Lung (tissue), 12 donors: ENCODE results near the gene DNHD1. TPM values are rescaled to one million over a fixed set of nuclear protein-coding genes. Genes with fewer than 3 reads are reported as not detected.

Experiments used
- ATAC-seq: fragments of 200-7000 bp; cut with Tn5 transposase; one replicate; pipeline ENCODE4 v1.9.1; 2020; ENCODE audit warnings: moderate number of reproducible peaks; ENCODE audit not compliant: insufficient read depth, low FRiP score
- DNase-seq, 3 donors: peaks; one replicate each; pipeline ENCODE4 v3.0.0-alpha.2; 2013 to 2017
- H3K27ac ChIP-seq, 2 donors: one replicate each; pipeline ENCODE4 v1.5.1; 2013; ENCODE audit warnings: mild to moderate bottlenecking in 2 of 2, moderate library complexity in 2 of 2, control low read depth in 1 of 2, inconsistent platforms in 1 of 2, low read depth in 1 of 2, low read length in 1 of 2
- H3K27me3 ChIP-seq, 3 donors: one replicate each; pipeline ENCODE4 v1.5.1; 2013; ENCODE audit warnings: low read length in 2 of 3; ENCODE audit not compliant: control insufficient read depth in 3 of 3, insufficient read depth in 3 of 3
- H3K36me3 ChIP-seq, 4 donors: one replicate each; pipeline ENCODE4 v1.5.1; 2013; ENCODE audit warnings: low read length in 4 of 4, mild to moderate bottlenecking in 1 of 4, moderate library complexity in 1 of 4; ENCODE audit not compliant: control insufficient read depth in 4 of 4, insufficient read depth in 4 of 4
- H3K4me1 ChIP-seq, 5 donors: one replicate each; pipeline ENCODE4 v1.5.1; 2013; ENCODE audit warnings: low read length in 5 of 5, mild to moderate bottlenecking in 2 of 5, moderate library complexity in 1 of 5; ENCODE audit not compliant: control insufficient read depth in 5 of 5, insufficient read depth in 5 of 5
- H3K4me3 ChIP-seq: one replicate; pipeline ENCODE4 v1.5.1; 2013; ENCODE audit warnings: mild to moderate bottlenecking, control low read depth, moderate library complexity
- H3K9ac ChIP-seq, 2 donors: one replicate each; pipeline ENCODE4 v1.5.1; 2013; ENCODE audit warnings: low read length in 2 of 2, control low read depth in 1 of 2; ENCODE audit not compliant: insufficient read depth in 1 of 2
- H3K9me3 ChIP-seq, 4 donors: one replicate each; pipeline ENCODE4 v1.5.1; 2013; ENCODE audit warnings: low read length in 3 of 4, mild to moderate bottlenecking in 1 of 4, moderate library complexity in 1 of 4; ENCODE audit not compliant: control insufficient read depth in 4 of 4, insufficient read depth in 3 of 4
- CTCF ChIP-seq: IDR thresholded peaks from 2 replicates; pipeline ENCODE4 v1.5.1; 2012; ENCODE audit warnings: mild to moderate bottlenecking; ENCODE audit errors: control extremely low read depth, extremely low read depth
- WGBS, 2 donors: extraction: QIAGEN DNeasy Blood & Tissue Kit; methylation state at CpG; one replicate each; pipeline ENCODE4 v1.1.7; 2013; 5-methylcytosine and 5-hydroxymethylcytosine counted together
- polyA plus RNA-seq, 2 donors: library from polyadenylated mRNA; stranded (reverse); fragments of 200-250 nt; gene quantifications; one replicate each; pipeline ENCODE4 v1.2.1, GENCODE V29; 2013
- total RNA-seq, 2 donors: library from RNA; depleted of rRNA in 1 of 2; stranded (reverse); fragments of >200 nt in 1 of 2; gene quantifications; one replicate each; pipeline ENCODE4 v1.2.1, GENCODE V29; 2014 to 2021
- donor health status: control.
- donor health status: control.
- donor health status: Bipolar disorder and iron deficiency.
- donor health status: healthy.
- donor health status: DM: yes; HTN: yes; CAD: no.

DNHD1 gene
- total and polyA plus RNA-seq, 4 donors: 4.5 to 15.6 (median 12.0) TPM

- no peak for DNase-seq
- no peak overlapping the region for H3K27ac ChIP-seq
- 97% methylated on average over 14 of the region's 14 CpGs for WGBS, 2 donors
- no peak for ATAC-seq
- H3K9me3 ChIP-seq: no peaks in the 10 kb centered on the region
- H3K4me1 ChIP-seq: no peaks in the 10 kb centered on the region
- TF ChIP-seq CTCF: no peak
- no peaks in the 10 kb centered on the region for H3K27me3 ChIP-seq
- H3K9ac ChIP-seq: no peak overlapping the region
- H3K36me3 ChIP-seq: peaks cover 0 to 5% (median 0%) of the 10 kb centered on the region in 4 donors
- no peak overlapping the region for H3K4me3 ChIP-seq
Observed at GRCh38 chr11:6557761-6558674, 60.9 kb downstream of the DNHD1 start.

GRCh38 chr11:6559369-6559768 is 62.3 kb downstream of the DNHD1 start:
- Histone ChIP-seq H3K9me3 (no peaks in the 10 kb centered on the region), H3K4me3 (no peak overlapping the region)
- WGBS, 2 donors: 87 to 100% methylated on average over 1 of the region's 1 CpG

GRCh38 chr11:6561288-6561687 is 64.2 kb downstream of the DNHD1 start:
- H3K4me1 ChIP-seq: no peaks in the 10 kb centered on the region
- DNase-seq: no peak
- WGBS, 2 donors: 92 to 95% methylated on average over 3 of the region's 3 CpGs
- no peak overlapping the region for H3K9ac ChIP-seq
- TF ChIP-seq CTCF: no peak
- ATAC-seq: no peak
- no peaks in the 10 kb centered on the region for H3K27me3 ChIP-seq
- H3K36me3 ChIP-seq: peaks cover 0 to 12% (median 0%) of the 10 kb centered on the region in 4 donors
- H3K4me3 ChIP-seq: no peak overlapping the region
- H3K27ac ChIP-seq: no peak overlapping the region
- H3K9me3 ChIP-seq: no peaks in the 10 kb centered on the region

More at GRCh38 chr11:6559369-6559768, 62.3 kb downstream of the DNHD1 start:
- Histone ChIP-seq H3K27ac (no peak overlapping the region), H3K36me3 (peaks cover 0 to 10% (median 0%) of the 10 kb centered on the region in 4 donors), H3K4me1 (no peaks in the 10 kb centered on the region), H3K9ac (no peak overlapping the region), H3K27me3 (no peaks in the 10 kb centered on the region)
- TF ChIP-seq CTCF: no peak
- DNase-seq (no peak), ATAC-seq (no peak)
